Erythroblast (primary cell): ENCODE measurements around the gene ZSWIM5.

ENCODE experiments used
- DNase-seq, 2 experiments: peaks; one replicate each; lab custom pipeline; 2025; lab: John Stamatoyannopoulos, UW
- GATA1 ChIP-seq: IDR thresholded peaks from 2 replicates; pipeline ENCODE4 v1.6.1; 2011; ENCODE audit warnings: low read depth, mild to moderate bottlenecking, control low read depth, low read length, moderate library complexity
- POLR2A ChIP-seq: IDR thresholded peaks from 2 replicates; pipeline ENCODE4 v1.6.1; 2011; ENCODE audit warnings: mild to moderate bottlenecking, low read length

ZSWIM5 gene

GRCh38 chr1:45018599-45019230, 187.7 kb downstream of the ZSWIM5 start:
- DNase-seq: peak; percentile 66 to 75

GRCh38 chr1:45016767-45017166, 189.6 kb downstream of the ZSWIM5 start:
- TF ChIP-seq POLR2A (peak; percentile 16), GATA1 (no peak)
- DNase-seq: no peak

More at GRCh38 chr1:45018599-45019230, 187.7 kb downstream of the ZSWIM5 start:
- TF ChIP-seq POLR2A: no peak

- TF ChIP-seq POLR2A (no peak), GATA1 (no peak)
- no peak for DNase-seq
Observed at GRCh38 chr1:45016090-45016697, 190.2 kb downstream of the ZSWIM5 start.

- DNase-seq: no peak
- TF ChIP-seq GATA1 (no peak), POLR2A (no peak)
Observed at GRCh38 chr1:45015683-45016082, 190.7 kb downstream of the ZSWIM5 start.

- peak; percentile 89 to 93 for DNase-seq
- no peak for TF ChIP-seq POLR2A
- TF ChIP-seq GATA1: no peak
Observed at GRCh38 chr1:45014321-45015028, 191.9 kb downstream of the ZSWIM5 start.

- DNase-seq: peak; percentile 34 to 53
- TF ChIP-seq GATA1 (no peak), POLR2A (no peak)
Observed at GRCh38 chr1:45013551-45014209, 192.7 kb downstream of the ZSWIM5 start.

GRCh38 chr1:45012639-45013278, 193.6 kb downstream of the ZSWIM5 start:
- TF ChIP-seq GATA1: peak; percentile 82
- peak; percentile 81 for TF ChIP-seq POLR2A
- peak; percentile 99 to 100 for DNase-seq

- peak; percentile 95 for TF ChIP-seq POLR2A
- TF ChIP-seq GATA1: no peak
- peak; percentile 98 to 99 for DNase-seq
Observed at GRCh38 chr1:45011837-45012638, 194.4 kb downstream of the ZSWIM5 start, which contains the start of gene UROD. Gene UROD, plus strand, starts transcription at chr1:45012254. Its CDS starts 12 bp downstream, at chr1:45012266.

GRCh38 chr1:45010855-45011811, 195.3 kb downstream of the ZSWIM5 start, which contains the start of gene HECTD3:
Gene HECTD3, minus strand, starts transcription at chr1:45011324. Its CDS starts 67 bp downstream, at chr1:45011257.
- TF ChIP-seq GATA1 (no peak), POLR2A (peak; percentile 50)

GRCh38 chr1:45009956-45010854, 196.2 kb downstream of the ZSWIM5 start:
- TF ChIP-seq GATA1 (no peak), POLR2A (no peak)
- DNase-seq: peak; percentile 40 to 58

More at GRCh38 chr1:45010855-45011811, 195.3 kb downstream of the ZSWIM5 start, which contains the start of gene HECTD3:
- DNase-seq: peak; percentile 90
